Right atrium auricular region (tissue), 2 donors: Measurements from ENCODE around the gene KLF6. TPM values are rescaled to one million over a fixed set of nuclear protein-coding genes. Genes with fewer than 3 reads are reported as not detected.
"Not testable (repeated sequence)": the region's sequence is repeated elsewhere in the genome, so short reads cannot be mapped to it uniquely, and the experiment has no call there.

ENCODE experiments used
- DNase-seq: peaks from one replicate; pipeline ENCODE4 v3.0.0-alpha.2; 2019; ENCODE audit warnings: low spot score
- H3K27ac ChIP-seq, 2 donors: fragments of 200-600 bp; sonication (generic); 1 replicate in 1 of 2; 2 replicates in 1 of 2; pipeline ENCODE4 v1.5.1; 2016 to 2019
- H3K27me3 ChIP-seq, 2 donors: fragments of 200-600 bp; sonication (generic); one replicate each; pipeline versions ENCODE4 v1.5.1 to v1.6.0; 2017 to 2019
- H3K36me3 ChIP-seq: fragments of 200-600 bp; sonication (generic); one replicate; pipeline ENCODE4 v1.5.1; 2016
- H3K4me1 ChIP-seq, 2 donors: fragments of 200-600 bp; sonication (generic); one replicate each; pipeline versions ENCODE4 v1.5.1 to v1.6.0; 2017 to 2019
- H3K4me3 ChIP-seq, 2 donors: fragments of 200-600 bp; sonication (generic); 1 replicate in 1 of 2; 2 replicates in 1 of 2; pipeline ENCODE4 v1.5.1; 2017 to 2019; ENCODE audit warnings: mild to moderate bottlenecking in 1 of 2, moderate library complexity in 1 of 2
- H3K9me3 ChIP-seq, 2 donors: fragments of 200-600 bp; sonication (generic); one replicate each; pipeline ENCODE4 v1.5.1; 2019
- CTCF ChIP-seq, 2 donors: fragments of 200-600 bp; sonication (generic); IDR thresholded peaks; one replicate each; pipeline ENCODE4 v1.5.1; 2019; ENCODE audit warnings: antibody characterized with exemption in 2 of 2
- total RNA-seq, 2 donors: library from RNA; depleted of rRNA; stranded (reverse); fragments of >200 nt; gene quantifications; one replicate each; pipeline ENCODE4 v1.1.0, GENCODE V29; 2016

KLF6 gene
- total RNA-seq, 2 donors from 2014 or later = 29.1 to 44.7 TPM

DNA sequence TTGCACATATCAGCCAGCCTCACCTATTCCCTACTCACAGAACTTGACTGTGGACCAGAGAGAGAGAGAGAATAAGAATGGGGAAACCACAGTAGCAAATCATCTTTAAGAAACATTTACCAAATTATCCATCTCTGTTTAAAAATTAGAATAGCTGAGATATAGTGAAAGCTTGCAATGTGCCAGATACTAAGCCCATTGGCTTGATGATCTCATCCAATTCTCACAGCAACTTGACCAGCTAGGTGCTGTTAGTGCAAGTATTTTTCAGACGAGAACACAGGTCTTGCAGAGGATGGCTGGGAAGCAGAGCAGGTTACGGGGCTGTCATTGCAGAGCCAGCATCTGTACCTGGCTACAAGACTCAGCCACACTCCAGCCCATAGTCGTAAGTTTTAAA lies 50.9 kb downstream of the KLF6 start:
- Histone ChIP-seq H3K4me1 (no peaks in the 10 kb centered on the region), H3K9me3 (no peaks in the 10 kb centered on the region), H3K36me3 (no peaks in the 10 kb centered on the region), H3K4me3 (no peak overlapping the region), H3K27ac (no peak overlapping the region), H3K27me3 (no peaks in the 10 kb centered on the region)
- no peak for TF ChIP-seq CTCF (IDR thresholded peaks at IDR 0.05)
- DNase-seq = no peak

DNA sequence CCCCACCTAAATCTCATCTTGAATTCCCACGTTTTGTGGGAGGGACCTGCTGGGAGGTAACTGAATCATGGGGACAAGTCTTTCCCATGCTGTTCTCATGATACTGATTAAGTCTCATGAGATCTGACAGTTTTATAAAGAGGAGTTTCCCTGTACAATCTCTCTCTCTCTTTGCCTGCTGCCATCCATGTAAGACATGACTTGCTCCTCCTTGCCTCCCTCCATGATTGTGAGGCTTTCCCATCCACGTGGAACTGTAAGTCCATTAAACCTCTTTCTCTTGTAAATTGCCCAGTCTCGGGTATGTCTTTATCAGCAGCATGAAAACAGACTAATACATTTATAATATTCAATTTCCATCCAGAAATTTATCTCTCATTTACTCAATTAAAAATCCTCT lies 52.8 kb downstream of the KLF6 start:
- not testable (repeated sequence) for H3K4me3 ChIP-seq, H3K36me3 ChIP-seq

GRCh38 chr10:3729397-3729976 lies 55.5 kb downstream of the KLF6 start:
- Histone ChIP-seq H3K4me1 (no peaks in the 10 kb centered on the region), H3K36me3 (no peaks in the 10 kb centered on the region), H3K27me3 (no peaks in the 10 kb centered on the region), H3K27ac (no peak overlapping the region), H3K9me3 (no peaks in the 10 kb centered on the region), H3K4me3 (no peak overlapping the region)
- DNase-seq = no peak
- TF ChIP-seq CTCF (IDR thresholded peaks at IDR 0.05) = no peak

More for the DNA sequence above, 52.8 kb downstream of the KLF6 start:
- not testable (repeated sequence) for H3K27me3 ChIP-seq, H3K27ac ChIP-seq, H3K9me3 ChIP-seq, H3K4me1 ChIP-seq, DNase-seq

GRCh38 chr10:3728563-3728962 lies 56.4 kb downstream of the KLF6 start:
- Histone ChIP-seq H3K36me3 (no peaks in the 10 kb centered on the region), H3K27ac (no peak overlapping the region), H3K9me3 (no peaks in the 10 kb centered on the region), H3K27me3 (no peaks in the 10 kb centered on the region), H3K4me3 (no peak overlapping the region), H3K4me1 (no peaks in the 10 kb centered on the region)
- no peak for DNase-seq
- no peak for TF ChIP-seq CTCF (IDR thresholded peaks at IDR 0.05)

DNA sequence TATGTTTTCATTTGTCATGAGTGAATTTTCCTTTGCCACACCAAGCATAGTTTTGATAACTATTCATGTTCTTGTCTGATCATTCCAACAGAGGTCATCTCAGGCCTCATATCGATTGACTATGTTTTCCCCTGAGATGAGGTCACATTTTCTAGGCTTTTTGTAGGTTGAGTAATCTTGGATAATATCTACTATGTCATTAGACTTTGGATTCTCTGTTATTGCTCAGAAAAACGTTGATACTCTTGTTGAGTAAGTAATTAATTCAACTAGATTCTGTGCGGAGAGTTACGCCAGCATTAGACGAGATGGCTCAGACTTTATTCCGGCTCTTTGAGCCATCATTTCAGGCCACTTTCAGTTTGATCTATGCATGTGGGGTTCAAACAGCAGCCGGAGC lies 57.7 kb downstream of the KLF6 start:
- no peak for TF ChIP-seq CTCF (IDR thresholded peaks at IDR 0.05)
- H3K27me3 ChIP-seq = no peaks in the 10 kb centered on the region

More for the DNA sequence above, 57.7 kb downstream of the KLF6 start:
- H3K4me3 ChIP-seq = no peak overlapping the region
- no peak for DNase-seq
- no peaks in the 10 kb centered on the region for H3K9me3 ChIP-seq
- no peaks in the 10 kb centered on the region for H3K36me3 ChIP-seq
- H3K4me1 ChIP-seq = no peaks in the 10 kb centered on the region
- H3K27ac ChIP-seq = no peak overlapping the region
